HG02884 (cell line): ENCODE measurements around the gene SASH1.
"Not testable (repeated sequence)": the region's sequence is repeated elsewhere in the genome, so short reads cannot be mapped to it uniquely, and the experiment has no call there.

Experiments
- ATAC-seq: cut with Tn5 transposase; IDR thresholded peaks from one replicate; pipeline ENCODE4 v1.9.1; 2021; ENCODE audit warnings: mild to moderate bottlenecking, moderate library complexity; ENCODE audit not compliant: unreplicated experiment

SASH1 gene

GRCh38 chr6:148364056-148364824 lies 21.6 kb downstream of the SASH1 start:
- no peak for ATAC-seq

- ATAC-seq, result no peak
These were observed 22.4 kb downstream of the SASH1 start for GRCh38 chr6:148365041-148365440.

GRCh38 chr6:148367411-148368024 lies 24.9 kb downstream of the SASH1 start:
- ATAC-seq, result no peak

- ATAC-seq, result no peak
These were observed 27.5 kb downstream of the SASH1 start for GRCh38 chr6:148370176-148370575.

- no peak for ATAC-seq
These were observed 31.6 kb downstream of the SASH1 start for GRCh38 chr6:148374040-148374774.

GRCh38 chr6:148375401-148375800 lies 32.8 kb downstream of the SASH1 start:
- ATAC-seq, result no peak

- ATAC-seq, result no peak
These were observed 36.8 kb downstream of the SASH1 start for GRCh38 chr6:148379481-148379880.

- ATAC-seq, result no peak
These were observed 37.5 kb downstream of the SASH1 start for GRCh38 chr6:148379966-148380713.

GRCh38 chr6:148382051-148382450 lies 39.4 kb downstream of the SASH1 start:
- not testable (repeated sequence) for ATAC-seq

- ATAC-seq, result no peak
These were observed 40.2 kb downstream of the SASH1 start for GRCh38 chr6:148382861-148383260.

- no peak for ATAC-seq
These were observed 41.2 kb downstream of the SASH1 start for GRCh38 chr6:148383658-148384368.

- ATAC-seq, result no peak
These were observed 42.7 kb downstream of the SASH1 start for GRCh38 chr6:148385379-148385778.

- no peak for ATAC-seq
These were observed 45.9 kb downstream of the SASH1 start for GRCh38 chr6:148388521-148388920.

GRCh38 chr6:148389086-148389485 lies 46.4 kb downstream of the SASH1 start:
- ATAC-seq, result no peak

- ATAC-seq, result no peak
These were observed 47.3 kb downstream of the SASH1 start for GRCh38 chr6:148389917-148390316.

- not testable (repeated sequence) for ATAC-seq
These were observed 49.5 kb downstream of the SASH1 start for GRCh38 chr6:148392127-148392526.

GRCh38 chr6:148392671-148393070 lies 50.0 kb downstream of the SASH1 start:
- ATAC-seq, result no peak

GRCh38 chr6:148395583-148396101 lies 53.0 kb downstream of the SASH1 start:
- ATAC-seq, result no peak

- no peak for ATAC-seq
These were observed 53.8 kb downstream of the SASH1 start for GRCh38 chr6:148396411-148396810.

- ATAC-seq, result no peak
These were observed 54.3 kb downstream of the SASH1 start for GRCh38 chr6:148396926-148397325.
